Erythroblast (primary cell): ENCODE measurements around the gene DPF3.

Source experiments
- GATA1 ChIP-seq: IDR thresholded peaks from 2 replicates; pipeline ENCODE4 v1.6.1; 2011; ENCODE audit warnings: low read depth, mild to moderate bottlenecking, control low read depth, low read length, moderate library complexity
- POLR2A ChIP-seq: IDR thresholded peaks from 2 replicates; pipeline ENCODE4 v1.6.1; 2011; ENCODE audit warnings: mild to moderate bottlenecking, low read length

- TF ChIP-seq POLR2A (no peak), GATA1 (no peak)
Observed at GRCh38 chr14:72830786-72831594, 62.9 kb downstream of the DPF3 start.
